ENCODE measurements around the gene FLT1.

The FLT1 gene

GRCh38 chr13:28494778-28495537 is at the start of gene FLT1:
Gene FLT1 (minus strand): TSS chr13:28495128. CDS start chr13:28494843, 285 bp downstream.
- no peak within 1 kb of the TSS for H3K27ac ChIP-seq

DNA sequence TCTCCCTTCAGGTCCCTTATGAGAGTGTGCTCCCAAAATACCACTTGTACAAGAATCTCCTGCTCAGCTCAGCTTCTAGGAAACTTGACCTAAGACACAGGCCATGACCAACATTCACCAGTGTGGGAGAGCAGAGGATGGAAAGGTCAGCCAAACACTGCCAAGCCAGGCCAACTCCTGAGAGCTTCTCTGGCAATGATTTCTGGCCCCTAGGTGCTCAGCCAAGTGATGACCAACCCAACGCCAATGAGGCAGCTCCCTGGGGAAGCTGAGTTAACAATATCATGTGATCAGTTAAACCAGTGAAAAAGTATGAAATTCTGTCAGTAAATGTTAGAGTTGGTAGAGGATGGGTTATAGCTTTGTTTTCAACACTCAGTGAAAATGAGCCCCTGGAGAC is 49.1 kb upstream of the FLT1 start:
- TF ChIP-seq, protein P1, sequence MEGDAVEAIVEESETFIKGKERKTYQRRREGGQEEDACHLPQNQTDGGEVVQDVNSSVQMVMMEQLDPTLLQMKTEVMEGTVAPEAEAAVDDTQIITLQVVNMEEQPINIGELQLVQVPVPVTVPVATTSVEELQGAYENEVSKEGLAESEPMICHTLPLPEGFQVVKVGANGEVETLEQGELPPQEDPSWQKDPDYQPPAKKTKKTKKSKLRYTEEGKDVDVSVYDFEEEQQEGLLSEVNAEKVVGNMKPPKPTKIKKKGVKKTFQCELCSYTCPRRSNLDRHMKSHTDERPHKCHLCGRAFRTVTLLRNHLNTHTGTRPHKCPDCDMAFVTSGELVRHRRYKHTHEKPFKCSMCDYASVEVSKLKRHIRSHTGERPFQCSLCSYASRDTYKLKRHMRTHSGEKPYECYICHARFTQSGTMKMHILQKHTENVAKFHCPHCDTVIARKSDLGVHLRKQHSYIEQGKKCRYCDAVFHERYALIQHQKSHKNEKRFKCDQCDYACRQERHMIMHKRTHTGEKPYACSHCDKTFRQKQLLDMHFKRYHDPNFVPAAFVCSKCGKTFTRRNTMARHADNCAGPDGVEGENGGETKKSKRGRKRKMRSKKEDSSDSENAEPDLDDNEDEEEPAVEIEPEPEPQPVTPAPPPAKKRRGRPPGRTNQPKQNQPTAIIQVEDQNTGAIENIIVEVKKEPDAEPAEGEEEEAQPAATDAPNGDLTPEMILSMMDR (IDR thresholded peaks at IDR 0.05) = no peak
- TF ChIP-seq ZFX (IDR thresholded peaks at IDR 0.05; ENCODE audit: borderline replicate concordance) = no peak
- no peak overlapping the region for H3K27ac ChIP-seq

More at GRCh38 chr13:28494778-28495537, at the start of gene FLT1:
- no peak for TF ChIP-seq ZFX (IDR thresholded peaks at IDR 0.05; ENCODE audit: borderline replicate concordance)
- TF ChIP-seq, protein P1 (IDR thresholded peaks at IDR 0.05) = no peak

GRCh38 chr13:28542804-28543203 is 47.9 kb upstream of the FLT1 start:
- TF ChIP-seq ZFX (IDR thresholded peaks at IDR 0.05; ENCODE audit: borderline replicate concordance) = no peak
- TF ChIP-seq, protein P1 (IDR thresholded peaks at IDR 0.05) = no peak
- no peak overlapping the region for H3K27ac ChIP-seq

DNA sequence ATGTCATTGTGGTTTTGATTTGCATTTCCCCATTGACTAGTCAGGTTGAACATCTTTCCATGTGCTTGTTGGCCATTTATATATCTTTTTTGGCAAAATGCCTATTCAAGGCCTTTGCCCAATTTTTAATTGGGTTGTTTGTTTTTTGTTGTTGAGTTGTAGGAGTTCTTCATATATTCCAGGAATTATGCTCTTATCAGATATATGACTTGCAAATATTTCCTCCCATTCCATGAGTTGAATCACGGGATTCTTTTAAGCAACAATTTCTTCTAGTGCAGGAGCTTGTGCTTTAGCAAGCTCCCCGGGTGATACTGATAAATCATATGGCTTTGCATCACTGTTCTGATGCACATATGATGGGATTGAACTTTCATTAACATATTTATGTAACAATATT is 47.0 kb upstream of the FLT1 start:
- TF ChIP-seq, protein P1 (IDR thresholded peaks at IDR 0.05) = no peak
- no peak for TF ChIP-seq ZFX (IDR thresholded peaks at IDR 0.05; ENCODE audit: borderline replicate concordance)
- no peak overlapping the region for H3K27ac ChIP-seq

DNA sequence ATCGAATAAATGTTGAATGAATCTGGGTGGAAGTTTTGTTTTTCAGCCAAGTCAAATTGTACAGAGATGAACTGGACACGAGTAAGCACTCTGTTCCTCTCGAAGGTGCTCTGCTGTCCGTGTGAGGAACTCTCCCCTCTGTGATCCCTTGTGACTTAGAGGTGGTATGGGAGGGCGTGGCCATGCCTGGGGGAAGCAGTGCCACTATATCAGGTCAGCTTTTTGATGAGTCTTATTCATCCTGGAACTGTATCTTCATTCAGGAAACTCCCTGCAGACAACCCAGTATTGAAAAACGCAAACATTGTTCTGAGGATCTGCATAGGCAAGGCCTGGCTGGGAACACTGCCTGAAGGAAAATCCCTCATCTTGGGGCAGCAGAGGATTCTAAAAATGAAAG is 45.7 kb upstream of the FLT1 start:
- H3K27ac ChIP-seq = no peak overlapping the region
- TF ChIP-seq ZFX (IDR thresholded peaks at IDR 0.05; ENCODE audit: borderline replicate concordance) = no peak
- TF ChIP-seq, protein P1 (IDR thresholded peaks at IDR 0.05) = no peak

- H3K27ac ChIP-seq = no peak overlapping the region
Measured at GRCh38 chr13:28539625-28540286, 44.8 kb upstream of the FLT1 start.

More at GRCh38 chr13:28539625-28540286, 44.8 kb upstream of the FLT1 start:
- TF ChIP-seq, protein P1 (IDR thresholded peaks at IDR 0.05) = no peak
- no peak for TF ChIP-seq ZFX (IDR thresholded peaks at IDR 0.05; ENCODE audit: borderline replicate concordance)

Data from 22Rv1 (cell line).